Type B pancreatic cell (in vitro differentiated cells): ENCODE data around the gene RAB27B. TPM values are rescaled to one million over a fixed set of nuclear protein-coding genes. Genes with fewer than 3 reads are reported as not detected.

Experiments
- DNase-seq: peaks from one replicate; pipeline ENCODE4 v3.0.0; 2021; ENCODE audit warnings: mixed read lengths; ENCODE audit not compliant: unreplicated experiment; ENCODE audit errors: extremely low spot score
- H3K27ac Mint-ChIP-seq: 2 replicates; pipeline ENCODE4 v1.8.0; 2021; ENCODE audit warnings: mild to moderate bottlenecking, mixed read lengths
- H3K27me3 Mint-ChIP-seq: 2 replicates; pipeline ENCODE4 v1.8.0; 2021; ENCODE audit warnings: mixed read lengths
- H3K36me3 Mint-ChIP-seq: 2 replicates; pipeline ENCODE4 v1.8.0; 2021; ENCODE audit warnings: mixed read lengths
- H3K4me1 Mint-ChIP-seq: one replicate; pipeline ENCODE4 v1.8.0; 2021; ENCODE audit warnings: mixed read lengths; ENCODE audit not compliant: unreplicated experiment
- H3K4me3 Mint-ChIP-seq: 2 replicates; pipeline ENCODE4 v1.8.0; 2021; ENCODE audit warnings: mild to moderate bottlenecking, mixed read lengths
- H3K9me3 Mint-ChIP-seq: 2 replicates; pipeline ENCODE4 v1.8.0; 2021; ENCODE audit warnings: mixed read lengths
- CTCF ChIP-seq: fragments of 200-600 bp; sonication (generic); conservative IDR thresholded peaks from 2 replicates; pipeline ENCODE4 v1.5.0; 2021; ENCODE audit warnings: antibody characterized with exemption, mild to moderate bottlenecking
- total RNA-seq: library from RNA; stranded (reverse); gene quantifications from 2 replicates; pipeline ENCODE4 v1.2.1, GENCODE V29; 2021; ENCODE audit warnings: low replicate concordance

Gene RAB27B
- total RNA-seq, 1 donor from 2014 or later = 9.4 TPM

- no peak for TF ChIP-seq CTCF
- no peak for DNase-seq
Observed at GRCh38 chr18:54873884-54874255, 45.6 kb downstream of the RAB27B start.

GRCh38 chr18:54875063-54875462, 46.8 kb downstream of the RAB27B start:
- Mint-ChIP-seq H3K4me3 (no peak overlapping the region), H3K27ac (no peak overlapping the region), H3K27me3 (peaks cover 14% of the 10 kb centered on the region), H3K9me3 (no peaks in the 10 kb centered on the region), H3K36me3 (no peaks in the 10 kb centered on the region), H3K4me1 (peaks cover 5% of the 10 kb centered on the region)
- TF ChIP-seq CTCF = no peak
- no peak for DNase-seq

More at GRCh38 chr18:54873884-54874255, 45.6 kb downstream of the RAB27B start:
- Mint-ChIP-seq H3K27ac (no peak overlapping the region), H3K4me1 (no peaks in the 10 kb centered on the region), H3K36me3 (no peaks in the 10 kb centered on the region), H3K27me3 (peaks cover 14% of the 10 kb centered on the region), H3K4me3 (no peak overlapping the region), H3K9me3 (no peaks in the 10 kb centered on the region)

DNA sequence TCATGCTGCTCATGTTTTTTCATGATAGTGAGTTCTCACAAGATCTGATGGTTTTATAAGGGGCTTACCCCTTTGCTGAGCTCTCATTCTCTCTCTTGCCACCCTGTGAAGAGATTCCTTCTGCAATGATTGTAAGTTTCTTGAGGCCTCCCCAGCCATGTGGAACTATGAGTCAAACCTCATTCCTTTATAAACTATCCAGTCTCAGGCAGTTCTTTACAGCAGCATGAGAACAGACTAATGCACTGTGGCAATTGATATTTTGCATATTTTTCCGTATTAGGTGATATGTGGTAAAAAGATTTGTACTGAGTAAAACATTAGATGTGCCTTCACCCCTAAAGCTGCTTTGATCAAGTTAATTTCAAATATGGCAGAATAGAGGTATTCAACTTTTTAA, 48.8 kb downstream of the RAB27B start:
- TF ChIP-seq CTCF = no peak
- peaks cover 5% of the 10 kb centered on the region for H3K36me3 Mint-ChIP-seq
- peaks cover 18% of the 10 kb centered on the region for H3K4me1 Mint-ChIP-seq
- H3K27me3 Mint-ChIP-seq = peaks cover 16% of the 10 kb centered on the region
- H3K4me3 Mint-ChIP-seq = no peak overlapping the region
- no peak overlapping the region for H3K27ac Mint-ChIP-seq
- no peak for DNase-seq
- H3K9me3 Mint-ChIP-seq = no peaks in the 10 kb centered on the region

DNA sequence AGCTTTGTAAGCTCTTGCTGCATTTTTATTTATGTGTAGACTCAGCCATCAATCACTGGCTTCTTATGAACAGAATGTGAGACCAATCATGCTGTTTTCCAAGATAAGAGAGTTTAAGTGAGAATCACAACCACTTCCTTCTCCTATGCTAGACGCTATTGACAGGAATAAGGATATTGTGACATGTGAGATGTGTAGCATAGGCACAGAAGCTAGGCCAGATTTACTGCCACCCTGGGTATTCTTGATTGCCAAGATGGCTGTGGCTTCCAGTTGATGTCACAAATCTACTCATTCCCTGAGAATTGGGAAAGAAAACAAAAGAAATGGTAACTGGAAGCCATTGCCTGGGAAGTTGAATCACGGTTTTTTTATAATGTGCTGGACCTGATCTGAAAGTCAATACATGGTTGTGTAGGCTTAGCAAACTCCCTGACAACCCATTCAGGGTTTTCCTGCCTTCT, 49.9 kb downstream of the RAB27B start:
- Mint-ChIP-seq H3K36me3 (peaks cover 5% of the 10 kb centered on the region), H3K27me3 (peaks cover 24% of the 10 kb centered on the region), H3K27ac (no peak overlapping the region), H3K9me3 (no peaks in the 10 kb centered on the region), H3K4me1 (peaks cover 18% of the 10 kb centered on the region), H3K4me3 (no peak overlapping the region)
- no peak for DNase-seq
- no peak for TF ChIP-seq CTCF

- no peak overlapping the region for H3K27ac Mint-ChIP-seq
- no peak for DNase-seq
- no peaks in the 10 kb centered on the region for H3K9me3 Mint-ChIP-seq
- TF ChIP-seq CTCF = no peak
- H3K27me3 Mint-ChIP-seq = peaks cover 25% of the 10 kb centered on the region
- no peak overlapping the region for H3K4me3 Mint-ChIP-seq
- H3K36me3 Mint-ChIP-seq = peaks cover 5% of the 10 kb centered on the region
- peaks cover 21% of the 10 kb centered on the region for H3K4me1 Mint-ChIP-seq
Observed at GRCh38 chr18:54878659-54879358, 50.5 kb downstream of the RAB27B start.
